ENCODE results near the gene CD6.

DNA sequence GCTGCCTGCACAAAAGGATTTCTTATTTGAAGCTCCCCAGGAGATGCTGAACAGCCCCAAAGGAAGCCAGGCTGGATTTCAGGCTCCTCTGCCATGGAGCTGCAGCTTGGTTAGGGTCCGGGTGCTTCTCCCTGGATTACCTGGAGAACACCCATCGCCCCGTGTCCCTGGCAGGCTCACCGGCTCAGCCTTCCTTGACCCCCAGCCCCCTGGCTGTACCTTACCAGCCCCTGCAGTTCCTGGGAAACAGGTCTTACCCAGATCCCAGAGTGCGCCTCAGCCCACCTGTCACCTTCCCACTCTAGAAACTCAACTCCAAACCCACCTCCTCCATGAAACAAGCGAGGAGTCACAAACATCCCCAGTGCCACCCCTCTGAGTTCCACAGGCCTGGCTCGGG is 85.5 kb downstream of the CD6 start:
- TF ChIP-seq POLR2A (IDR thresholded peaks at IDR 0.05), result no peak
- TF ChIP-seq, protein P1, sequence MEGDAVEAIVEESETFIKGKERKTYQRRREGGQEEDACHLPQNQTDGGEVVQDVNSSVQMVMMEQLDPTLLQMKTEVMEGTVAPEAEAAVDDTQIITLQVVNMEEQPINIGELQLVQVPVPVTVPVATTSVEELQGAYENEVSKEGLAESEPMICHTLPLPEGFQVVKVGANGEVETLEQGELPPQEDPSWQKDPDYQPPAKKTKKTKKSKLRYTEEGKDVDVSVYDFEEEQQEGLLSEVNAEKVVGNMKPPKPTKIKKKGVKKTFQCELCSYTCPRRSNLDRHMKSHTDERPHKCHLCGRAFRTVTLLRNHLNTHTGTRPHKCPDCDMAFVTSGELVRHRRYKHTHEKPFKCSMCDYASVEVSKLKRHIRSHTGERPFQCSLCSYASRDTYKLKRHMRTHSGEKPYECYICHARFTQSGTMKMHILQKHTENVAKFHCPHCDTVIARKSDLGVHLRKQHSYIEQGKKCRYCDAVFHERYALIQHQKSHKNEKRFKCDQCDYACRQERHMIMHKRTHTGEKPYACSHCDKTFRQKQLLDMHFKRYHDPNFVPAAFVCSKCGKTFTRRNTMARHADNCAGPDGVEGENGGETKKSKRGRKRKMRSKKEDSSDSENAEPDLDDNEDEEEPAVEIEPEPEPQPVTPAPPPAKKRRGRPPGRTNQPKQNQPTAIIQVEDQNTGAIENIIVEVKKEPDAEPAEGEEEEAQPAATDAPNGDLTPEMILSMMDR (IDR thresholded peaks at IDR 0.05 in 4 of 5, conservative IDR thresholded peaks at IDR 0.05 in 1 of 5), result no peak
